Testis (tissue), 2 donors: ENCODE measurements around the gene CAPN5.

Experiments
- POLR2A ChIP-seq: fragments of 450-650 bp; IDR thresholded peaks from one replicate; pipeline ENCODE4 v1.6.1; 2017; ENCODE audit warnings: antibody characterized with exemption, mild to moderate bottlenecking, moderate library complexity
- TF ChIP-seq, protein P1 (sequence below), 3 experiments: fragments of 450-650 bp in 2 of 3; fragments of 200-600 bp in 1 of 3; sonication (generic) in 1 of 3; IDR thresholded peaks; one replicate each; pipeline ENCODE4 v1.5.1; 2016 to 2019; ENCODE audit warnings: antibody characterized with exemption in 3 of 3, mild to moderate bottlenecking in 2 of 3, moderate library complexity in 1 of 3

DNA sequence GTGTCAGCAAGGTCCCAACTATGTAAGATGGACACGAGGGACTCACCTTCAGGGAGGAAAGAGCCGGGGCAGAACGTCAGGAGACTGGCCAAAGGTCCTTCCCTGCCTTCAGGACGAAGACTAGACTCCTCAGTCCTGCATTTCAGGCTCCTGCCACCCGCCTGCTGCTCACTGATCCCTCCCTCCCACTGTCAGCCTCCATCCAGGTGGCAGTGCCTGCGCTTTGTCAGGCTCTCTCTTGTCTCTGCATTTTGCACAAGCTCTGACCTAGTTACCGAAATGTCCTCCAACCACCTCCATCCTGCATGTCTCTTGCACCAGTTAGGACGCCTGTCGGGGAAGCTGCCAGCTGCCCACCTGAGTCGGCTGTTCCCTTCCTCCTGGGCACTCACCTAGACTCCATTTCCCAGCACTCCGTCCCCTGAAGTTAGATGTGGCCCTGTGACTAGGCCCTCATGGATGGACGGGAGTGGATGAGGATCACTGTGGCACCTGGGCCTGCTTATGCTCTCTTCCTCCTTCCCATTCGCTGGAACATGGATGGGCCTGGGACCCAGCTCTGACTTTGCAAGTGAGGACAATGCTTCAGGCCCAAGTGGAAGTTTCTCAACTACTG, 24.6 kb upstream of the CAPN5 start:
- TF ChIP-seq, protein P1, sequence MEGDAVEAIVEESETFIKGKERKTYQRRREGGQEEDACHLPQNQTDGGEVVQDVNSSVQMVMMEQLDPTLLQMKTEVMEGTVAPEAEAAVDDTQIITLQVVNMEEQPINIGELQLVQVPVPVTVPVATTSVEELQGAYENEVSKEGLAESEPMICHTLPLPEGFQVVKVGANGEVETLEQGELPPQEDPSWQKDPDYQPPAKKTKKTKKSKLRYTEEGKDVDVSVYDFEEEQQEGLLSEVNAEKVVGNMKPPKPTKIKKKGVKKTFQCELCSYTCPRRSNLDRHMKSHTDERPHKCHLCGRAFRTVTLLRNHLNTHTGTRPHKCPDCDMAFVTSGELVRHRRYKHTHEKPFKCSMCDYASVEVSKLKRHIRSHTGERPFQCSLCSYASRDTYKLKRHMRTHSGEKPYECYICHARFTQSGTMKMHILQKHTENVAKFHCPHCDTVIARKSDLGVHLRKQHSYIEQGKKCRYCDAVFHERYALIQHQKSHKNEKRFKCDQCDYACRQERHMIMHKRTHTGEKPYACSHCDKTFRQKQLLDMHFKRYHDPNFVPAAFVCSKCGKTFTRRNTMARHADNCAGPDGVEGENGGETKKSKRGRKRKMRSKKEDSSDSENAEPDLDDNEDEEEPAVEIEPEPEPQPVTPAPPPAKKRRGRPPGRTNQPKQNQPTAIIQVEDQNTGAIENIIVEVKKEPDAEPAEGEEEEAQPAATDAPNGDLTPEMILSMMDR (IDR thresholded peaks at IDR 0.05) = no peak
- TF ChIP-seq POLR2A = no peak
